Measurements from ENCODE around the gene MRPS27. TPM values are rescaled to one million over a fixed set of nuclear protein-coding genes. Genes with fewer than 3 reads are reported as not detected.

MRPS27 gene
- total and polyA plus RNA-seq, 9 of the 15 experiments (the other 6 are each of a cell fraction or from before 2014, with no cell fraction given), result 73.6 to 144 (median 106) TPM

- TF ChIP-seq E2F8 (IDR thresholded peaks at IDR 0.05; ENCODE audit: low read depth, partially characterized antibody) (no peak), FOXJ2 (tag; IDR thresholded peaks at IDR 0.05) (no peak), GABPB1 (CRISPR knock-in tag; IDR thresholded peaks at IDR 0.05) (no peak), KHSRP (IDR thresholded peaks at IDR 0.05) (no peak), PHB2 (IDR thresholded peaks at IDR 0.05; ENCODE audit: low read depth) (no peak), ZNF277 (CRISPR knock-in tag; IDR thresholded peaks at IDR 0.05; ENCODE audit: borderline replicate concordance) (no peak), RBM22 (IDR thresholded peaks at IDR 0.05; ENCODE audit: low read depth, low read length, poor library complexity, severe bottlenecking) (no peak), TFAM (CRISPR knock-in tag; conservative IDR thresholded peaks at IDR 0.05) (no peak), TAF1 (IDR thresholded peaks at IDR 0.05; ENCODE audit: control insufficient read depth, extremely low read depth, insufficient read depth, low read length, severe bottlenecking) (no peak), KLF16 (IDR thresholded peaks at IDR 0.05) (no peak), E2F5 (CRISPR knock-in tag; IDR thresholded peaks at IDR 0.05) (no peak)
These were observed 106.6 kb downstream of the MRPS27 start (continued) for GRCh38 chr5:72213482-72213881.
